Measurements from ENCODE around the gene XXYLT1.

DNA sequence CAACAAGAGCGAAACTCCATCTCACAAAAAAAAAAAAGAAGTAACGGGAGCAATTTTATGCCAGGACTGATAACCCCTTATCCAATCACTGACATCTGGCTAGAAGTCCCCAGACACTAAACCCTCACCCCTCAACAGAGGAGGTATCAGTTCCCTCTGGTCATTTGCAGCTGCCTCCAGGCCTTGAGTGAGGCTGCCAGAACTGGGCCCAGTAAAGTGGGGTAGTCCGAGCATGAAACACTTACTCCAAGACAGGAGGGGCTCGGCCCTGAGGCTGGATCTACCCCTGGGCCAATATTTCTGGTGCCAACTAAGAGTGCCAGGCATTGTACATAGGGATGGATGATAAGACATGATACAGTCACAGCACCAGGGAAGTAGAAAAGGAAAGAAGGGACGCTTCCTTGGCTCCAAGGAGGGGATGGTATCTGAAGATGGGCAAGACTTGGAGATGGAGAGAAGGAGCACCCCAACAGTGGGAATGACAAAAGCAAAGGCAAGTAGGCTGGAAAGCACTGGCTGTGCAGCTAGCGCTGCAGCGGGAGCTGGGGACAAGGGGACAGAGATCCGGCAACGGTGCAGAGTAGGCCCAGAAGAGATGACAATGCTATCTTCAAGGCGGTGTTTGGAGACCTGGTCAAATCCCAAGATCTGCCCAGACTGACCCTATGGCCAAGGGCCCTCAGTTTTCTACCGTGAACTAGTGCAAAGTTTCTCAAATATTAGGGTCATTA is 2.2 kb downstream of the XXYLT1 start:
- TF ChIP-seq CTCF (IDR thresholded peaks at IDR 0.05) (no peak), AFF4 (CRISPR knock-in tag; IDR thresholded peaks at IDR 0.05; ENCODE audit: borderline replicate concordance) (no peak), CDX4 (CRISPR knock-in tag; IDR thresholded peaks at IDR 0.05; ENCODE audit: borderline replicate concordance) (no peak), CBFB (CRISPR knock-in tag; IDR thresholded peaks at IDR 0.05; ENCODE audit: low read depth) (no peak), MXD4 (CRISPR knock-in tag; IDR thresholded peaks at IDR 0.05; ENCODE audit: borderline replicate concordance) (no peak), IRF2 (CRISPR knock-in tag; IDR thresholded peaks at IDR 0.05; ENCODE audit: borderline replicate concordance, low read depth) (no peak)
- TF ChIP-seq, protein P1, sequence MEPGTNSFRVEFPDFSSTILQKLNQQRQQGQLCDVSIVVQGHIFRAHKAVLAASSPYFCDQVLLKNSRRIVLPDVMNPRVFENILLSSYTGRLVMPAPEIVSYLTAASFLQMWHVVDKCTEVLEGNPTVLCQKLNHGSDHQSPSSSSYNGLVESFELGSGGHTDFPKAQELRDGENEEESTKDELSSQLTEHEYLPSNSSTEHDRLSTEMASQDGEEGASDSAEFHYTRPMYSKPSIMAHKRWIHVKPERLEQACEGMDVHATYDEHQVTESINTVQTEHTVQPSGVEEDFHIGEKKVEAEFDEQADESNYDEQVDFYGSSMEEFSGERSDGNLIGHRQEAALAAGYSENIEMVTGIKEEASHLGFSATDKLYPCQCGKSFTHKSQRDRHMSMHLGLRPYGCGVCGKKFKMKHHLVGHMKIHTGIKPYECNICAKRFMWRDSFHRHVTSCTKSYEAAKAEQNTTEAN (CRISPR knock-in tag; IDR thresholded peaks at IDR 0.05) = no peak

Measured in WTC11 (cell line).